HepG2 (cell line): Measurements from ENCODE around the gene TBATA. TPM values are rescaled to one million over a fixed set of nuclear protein-coding genes. Genes with fewer than 3 reads are reported as not detected.
"Not testable (repeated sequence)": the region's sequence is repeated elsewhere in the genome, so short reads cannot be mapped to it uniquely, and the experiment has no call there.

ENCODE experiments used
- ATAC-seq: fragments of 200-7000 bp; cut with Tn5 transposase; 3 replicates; pipeline ENCODE4 v1.9.1; 2020; ENCODE audit warnings: mild to moderate bottlenecking, moderate library complexity
- BruUV-seq: library from RNA; stranded (reverse); fragments of 400-500 nt; replicated peaks from 2 replicates; lab custom pipeline; 2021; lab: Mats Ljungman, UMichigan
- CTCF ChIA-PET: fragments of 300-600 bp; formaldehyde crosslinking; extraction: SDS; loops from one replicate; lab custom pipeline; 2021; ENCODE audit warnings: low total read pairs, inconsistent platforms, low intra/inter-chr PET ratio; lab: Yijun Ruan, JAX
- POLR2A ChIA-PET: fragments of 350-600 bp; sonication (Branson Sonifier 250); formaldehyde crosslinking; loops from one replicate; lab custom pipeline; 2020; ENCODE audit warnings: antibody characterized with exemption, inconsistent platforms; lab: Yijun Ruan, JAX
- DNase-seq: peaks from one replicate; pipeline ENCODE4 v3.0.0-alpha.2; 2015; ENCODE audit warnings: low spot score
- FAIRE-seq: peaks from 3 replicates; lab custom pipeline; 2011; peaks lifted over from hg19 to GRCh38; lab: Jason Lieb, UNC
- H2AFZ ChIP-seq: one replicate; pipeline ENCODE4 v1.6.1; 2011; ENCODE audit warnings: low read length, inconsistent platforms
- H3K27ac ChIP-seq: fragments of 300-600 bp; 3 replicates; pipeline ENCODE4 v1.8.0; 2011; ENCODE audit warnings: mixed run types, mild to moderate bottlenecking, mixed read lengths, low read length, inconsistent platforms; ENCODE audit not compliant: insufficient read depth; ENCODE audit errors: extremely low read length
- H3K27me3 ChIP-seq, 2 experiments: fragments of 200-600 bp in 1 of 2; 2 replicates in 1 of 2; 3 replicates in 1 of 2; pipeline versions ENCODE4 v1.6.0 to v1.8.0; 2011; ENCODE audit warnings: low read length in 2 of 2, mild to moderate bottlenecking in 2 of 2, moderate library complexity in 2 of 2, inconsistent platforms in 1 of 2; ENCODE audit not compliant: insufficient read depth in 2 of 2, control insufficient read depth in 1 of 2
- H3K36me3 ChIP-seq, 2 experiments: fragments of 200-600 bp in 1 of 2; replicated peaks in 1 of 2; 2 replicates in 1 of 2; 3 replicates in 1 of 2; pipeline versions ENCODE4 v1.5.1 to v1.8.0; 2011; ENCODE audit warnings: low read length in 2 of 2, inconsistent platforms in 1 of 2; ENCODE audit not compliant: insufficient read depth in 2 of 2, control insufficient read depth in 1 of 2
- H3K4me1 ChIP-seq: 2 replicates; pipeline ENCODE4 v1.5.1; 2012; ENCODE audit warnings: low read length, inconsistent platforms; ENCODE audit not compliant: insufficient read depth
- H3K4me2 ChIP-seq: 2 replicates; pipeline ENCODE4 v1.6.0; 2011; ENCODE audit warnings: low read depth, low read length, inconsistent platforms
- H3K4me3 ChIP-seq, 3 experiments: fragments of 200-600 bp in 1 of 3; sonication (generic), shearing (Covaris generic) in 1 of 3; replicated peaks in 1 of 3; 2 replicates each; pipeline ENCODE4 v1.5.1; 2011 to 2016; ENCODE audit warnings: low read length in 3 of 3, inconsistent platforms in 2 of 3, low read depth in 2 of 3, mild to moderate bottlenecking in 2 of 3, control low read depth in 1 of 3, mixed read lengths in 1 of 3; ENCODE audit not compliant: insufficient read depth in 1 of 3
- H3K79me2 ChIP-seq: one replicate; pipeline ENCODE4 v1.6.1; 2011; ENCODE audit warnings: low read length, inconsistent platforms; ENCODE audit not compliant: insufficient read depth
- H3K9ac ChIP-seq: 2 replicates; pipeline ENCODE4 v1.6.0; 2011; ENCODE audit warnings: mild to moderate bottlenecking, low read depth, low read length, inconsistent platforms; ENCODE audit not compliant: insufficient read depth
- H3K9me3 ChIP-seq: 2 replicates; pipeline ENCODE4 v1.5.1; 2012; ENCODE audit warnings: mild to moderate bottlenecking, low read length
- H4K20me1 ChIP-seq: 2 replicates; pipeline ENCODE4 v1.6.0; 2011; ENCODE audit warnings: inconsistent platforms, mild to moderate bottlenecking, low read length, moderate library complexity; ENCODE audit not compliant: insufficient read depth
- CENPT ChIP-seq: sonication (generic); formaldehyde crosslinking; IDR thresholded peaks from 2 replicates; pipeline ENCODE4 v1.8.0; 2022; ENCODE audit warnings: low read depth, mild to moderate bottlenecking, moderate library complexity, missing genetic modification reagents
- FOXM1 ChIP-seq: sonication (generic); formaldehyde crosslinking; IDR thresholded peaks from 2 replicates; pipeline ENCODE4 v1.5.0; 2020; ENCODE audit warnings: missing genetic modification reagents
- KAT8 ChIP-seq: IDR thresholded peaks from 2 replicates; pipeline ENCODE4 v1.6.1; 2016; ENCODE audit warnings: missing genetic modification reagents, missing compliant biosample characterization
- ZFP36L1 ChIP-seq: sonication (generic); formaldehyde crosslinking; IDR thresholded peaks from 2 replicates; pipeline ENCODE4 v1.8.0; 2022; ENCODE audit warnings: mild to moderate bottlenecking, missing genetic modification reagents, moderate library complexity
- ZNF138 ChIP-seq: sonication (generic); formaldehyde crosslinking; IDR thresholded peaks from 2 replicates; pipeline ENCODE4 v1.5.0; 2020; ENCODE audit warnings: mild to moderate bottlenecking, low read depth, missing genetic modification reagents
- ZNF260 ChIP-seq: sonication (generic); formaldehyde crosslinking; IDR thresholded peaks from 2 replicates; pipeline ENCODE4 v1.4.0; 2020; ENCODE audit warnings: missing genetic modification reagents, low read depth, mild to moderate bottlenecking, borderline replicate concordance
- ZNF33A ChIP-seq: sonication (generic); formaldehyde crosslinking; IDR thresholded peaks from 2 replicates; pipeline ENCODE4 v1.5.1; 2020; ENCODE audit warnings: missing genetic modification reagents, mild to moderate bottlenecking, moderate library complexity, borderline replicate concordance
- ZNF432 ChIP-seq: sonication (generic); formaldehyde crosslinking; IDR thresholded peaks from 2 replicates; pipeline ENCODE4 v1.5.0; 2020; ENCODE audit warnings: missing genetic modification reagents, mild to moderate bottlenecking, borderline replicate concordance
- ZNF678 ChIP-seq: sonication (generic); formaldehyde crosslinking; IDR thresholded peaks from 2 replicates; pipeline ENCODE4 v1.4.0; 2020; ENCODE audit warnings: mild to moderate bottlenecking, missing genetic modification reagents
- WGBS: methylation state at CpG from one replicate; pipeline ENCODE4 v1.1.6; 2017; ENCODE audit warnings: low lambda C conversion rate; 5-methylcytosine and 5-hydroxymethylcytosine counted together
- in situ Hi-C: cut with HindIII; loops from 2 replicates; pipeline ENCODE4 v1.10.0; 2017; ENCODE audit warnings: low pct_unique_long_range_greater_than_20kb; ENCODE audit not compliant: extremely low pct_ligation_motif_present
- intact Hi-C: fragments of 100-400 bp; cut with micrococcal nuclease; formaldehyde crosslinking; loops from one replicate; pipeline ENCODE4 v1.10.0; 2022; ENCODE audit not compliant: unreplicated experiment
- polyA plus RNA-seq, 8 experiments: library from polyadenylated mRNA; depleted of rRNA in 3 of 8; stranded (reverse) in 7 of 8; unstranded in 1 of 8; fragments of >200 nt; fragmentation: Illumina TruSeq in 4 of 8; extraction: Trizol in 4 of 8; gene quantifications; 2 replicates each; pipeline versions ENCODE4 v1.2.1 to v1.2.3, GENCODE V29; 2011 to 2016; ENCODE audit warnings: low read depth in 4 of 8, missing spikeins in 1 of 8, mixed read lengths in 1 of 8; ENCODE audit not compliant: insufficient read depth in 1 of 8
- total RNA-seq, 5 experiments: library from RNA; depleted of rRNA; stranded (reverse); fragments of >200 nt; fragmentation: Illumina TruSeq; extraction: Trizol; gene quantifications; 2 replicates each; pipeline ENCODE4 v1.2.3, GENCODE V29; 2016; ENCODE audit warnings: low read depth in 1 of 5

Gene TBATA
- total and polyA plus RNA-seq, 2 of the 13 experiments (the other 11 are each of a cell fraction or from before 2014, with no cell fraction given), result not detected

- Histone ChIP-seq H3K4me1 (no peaks in the 10 kb centered on the region; the same call in 1 of the 2 replicates), H3K9ac (no peak overlapping the region), H4K20me1 (no peaks in the 10 kb centered on the region), H3K79me2 (no peaks in the 10 kb centered on the region), H3K4me2 (no peak overlapping the region), H3K9me3 (no peaks in the 10 kb centered on the region)
- no peak for DNase-seq
- no peak for FAIRE-seq
- in situ Hi-C loops, result no loop called here
- intact Hi-C loops, result no loop called here
- WGBS, result 54% methylated on average over 3 of the region's 4 CpGs
- no peak for ATAC-seq
- CTCF ChIA-PET, result no interaction called here
- TF ChIP-seq ZNF432 (CRISPR knock-in tag) (no peak), ZFP36L1 (CRISPR knock-in tag) (no peak)
- TF ChIP-seq, all 625 proteins: peak for 0
- POLR2A ChIA-PET, result no interaction called here
- Histone ChIP-seq H3K36me3 (no peaks in the 10 kb centered on the region), H3K27me3 (peaks cover 1 to 52% of the 10 kb centered on the region in 2 experiments; a peak in 4 of 5 replicates), H3K27ac (no peak overlapping the region), H2AFZ (no peak overlapping the region), H3K4me3 (no peak overlapping the region)
- no TSS peak for BruUV-seq
Measured at GRCh38 chr10:70772627-70773026, 12.6 kb downstream of the TBATA start.

- ChIA-PET POLR2A (no interaction called here), CTCF (no interaction called here)
- no peaks in the 10 kb centered on the region for H4K20me1 ChIP-seq
- WGBS, result 22% methylated on average over 8 of the region's 8 CpGs
- H3K9me3 ChIP-seq, result no peaks in the 10 kb centered on the region; the same call in 1 of the 2 replicates
- H3K4me1 ChIP-seq, result no peaks in the 10 kb centered on the region; the same call in 1 of the 2 replicates
- H3K4me3 ChIP-seq, result no peak overlapping the region
- no peak for FAIRE-seq
- BruUV-seq, result no TSS peak
- peaks cover 1 to 42% of the 10 kb centered on the region in 2 experiments; a peak in 4 of 5 replicates for H3K27me3 ChIP-seq
- no peak for ATAC-seq
- no peak overlapping the region for H3K4me2 ChIP-seq
- no peak overlapping the region for H2AFZ ChIP-seq
- no peak overlapping the region for H3K9ac ChIP-seq
- intact Hi-C loops, result no loop called here
- no peaks in the 10 kb centered on the region for H3K79me2 ChIP-seq
- no peaks in the 10 kb centered on the region for H3K36me3 ChIP-seq
- H3K27ac ChIP-seq, result no peak overlapping the region
- in situ Hi-C loops, result no loop called here
- no peak for DNase-seq
- TF ChIP-seq KAT8 (CRISPR knock-in tag) (no peak), CENPT (CRISPR knock-in tag) (no peak), ZNF260 (CRISPR knock-in tag) (no peak), ZNF33A (CRISPR knock-in tag) (no peak), FOXM1 (no peak), ZNF138 (CRISPR knock-in tag) (no peak), ZFP36L1 (CRISPR knock-in tag) (no peak), ZNF678 (CRISPR knock-in tag) (no peak)
Measured at GRCh38 chr10:70771311-70772194, 13.6 kb downstream of the TBATA start.

GRCh38 chr10:70770516-70770915 lies 14.7 kb downstream of the TBATA start:
- H4K20me1 ChIP-seq, FAIRE-seq, ATAC-seq, DNase-seq, BruUV-seq, H3K4me3 ChIP-seq, H3K36me3 ChIP-seq, CTCF ChIA-PET, H3K27ac ChIP-seq, POLR2A ChIA-PET, H3K4me1 ChIP-seq, H2AFZ ChIP-seq, intact Hi-C loops, in situ Hi-C loops, H3K4me2 ChIP-seq, H3K79me2 ChIP-seq, H3K9ac ChIP-seq: not testable (repeated sequence)
- 52% methylated on average over 6 of the region's 7 CpGs for WGBS
- Histone ChIP-seq H3K9me3 (peaks cover 10% of the 10 kb centered on the region), H3K27me3 (peaks cover 1 to 33% of the 10 kb centered on the region in 2 experiments; a peak in 4 of 5 replicates)
